Stimulated activated CD8-positive, alpha-beta memory T cell treated with anti-CD3 and anti-CD28 coated beads, Interleukin-2, amount 100 ng/mL, for 48 hours (primary cell): ENCODE data around the gene CA11.
A peak's percentile ranks its signal among the peaks of the same experiment; 100 is the strongest.
"Not testable (repeated sequence)": the region's sequence is repeated elsewhere in the genome, so short reads cannot be mapped to it uniquely, and the experiment has no call there.

Experiments used
- DNase-seq, 2 donors: peaks; one replicate each; pipeline ENCODE4 v3.0.0-alpha.2; 2020; ENCODE audit warnings: low read depth in 2 of 2

The CA11 gene

DNA sequence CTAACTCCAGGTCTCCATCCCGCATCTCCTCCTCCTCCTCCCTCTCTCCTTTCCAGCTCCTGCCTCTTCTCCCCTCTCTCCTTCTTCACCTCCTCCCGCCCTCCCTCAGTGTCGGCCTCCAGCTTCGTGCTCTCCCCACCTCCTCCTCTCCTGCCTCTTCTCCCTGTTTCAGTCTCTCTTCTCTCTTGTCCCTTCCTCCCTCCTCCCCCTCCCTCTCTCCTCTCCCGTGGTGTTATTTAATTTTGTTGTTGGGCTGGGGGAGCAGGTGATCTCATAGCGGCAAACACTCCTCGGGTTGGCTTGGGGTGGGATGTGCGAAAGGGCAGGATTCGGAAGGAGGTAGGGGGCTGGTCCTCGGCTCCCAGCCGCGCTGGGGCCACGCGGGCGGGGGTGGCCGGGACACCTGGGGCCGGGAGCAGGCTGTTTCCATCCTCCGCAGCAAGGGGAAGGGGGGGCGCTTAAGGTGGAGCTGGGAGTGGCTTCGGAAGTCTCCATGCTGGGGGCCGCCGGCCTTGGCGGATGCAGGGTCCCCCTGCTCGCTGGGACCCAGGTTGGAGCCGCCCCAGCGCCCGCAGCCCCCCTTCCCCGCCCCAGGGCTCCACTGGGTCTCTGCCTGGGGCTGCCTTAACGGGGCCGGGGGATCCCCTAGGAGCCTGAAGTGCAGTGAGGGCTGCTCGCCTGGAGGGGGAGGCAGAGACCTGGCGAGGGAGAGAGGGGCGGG is at the start of gene CA11:
TSS of gene CA11 (minus strand) at position 187 of the 721 bp plus-strand sequence. CDS start 555 bp downstream, outside the sequence.
- DNase-seq: peak; percentile 82 to 86

DNA sequence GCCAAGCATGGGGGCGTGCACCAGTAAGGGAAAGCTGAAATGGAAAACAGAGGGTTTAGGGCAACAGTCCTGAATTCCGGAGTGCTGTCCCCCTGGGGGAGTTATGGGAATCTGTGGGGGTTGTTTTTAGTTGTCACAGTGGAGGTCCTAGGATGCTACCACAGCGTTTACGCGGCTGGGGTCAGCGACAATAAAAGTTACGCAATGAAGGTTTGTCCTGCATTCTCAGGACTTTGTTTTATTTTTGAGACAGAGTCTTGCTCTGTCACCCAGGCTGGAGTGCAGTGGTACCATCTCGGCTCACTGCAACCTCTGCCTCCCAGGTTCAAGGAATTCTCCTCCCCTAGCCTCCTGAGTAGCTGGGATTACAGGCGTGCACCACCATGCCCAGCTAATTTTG is 47.6 kb upstream of the CA11 start:
- not testable (repeated sequence) for DNase-seq

DNA sequence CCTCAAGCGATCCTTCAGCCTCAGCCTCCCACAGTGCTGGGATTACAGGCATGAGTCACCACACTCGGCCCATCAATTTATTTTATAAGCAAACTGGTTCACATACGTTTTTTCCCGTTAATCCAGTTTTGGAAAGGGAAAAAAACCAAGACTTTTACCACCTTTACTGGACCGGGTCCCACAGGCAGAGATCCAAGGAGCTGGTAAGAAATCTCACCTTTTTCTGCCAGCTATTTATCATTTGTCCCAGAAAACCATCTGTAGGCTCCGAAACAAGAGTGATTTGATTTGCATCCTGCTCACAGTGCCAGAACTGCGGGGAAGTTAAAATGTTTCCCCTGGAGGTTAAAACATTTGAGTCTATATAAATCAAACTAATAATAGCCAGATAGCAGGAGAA is 43.5 kb upstream of the CA11 start:
- DNase-seq: no peak

DNA sequence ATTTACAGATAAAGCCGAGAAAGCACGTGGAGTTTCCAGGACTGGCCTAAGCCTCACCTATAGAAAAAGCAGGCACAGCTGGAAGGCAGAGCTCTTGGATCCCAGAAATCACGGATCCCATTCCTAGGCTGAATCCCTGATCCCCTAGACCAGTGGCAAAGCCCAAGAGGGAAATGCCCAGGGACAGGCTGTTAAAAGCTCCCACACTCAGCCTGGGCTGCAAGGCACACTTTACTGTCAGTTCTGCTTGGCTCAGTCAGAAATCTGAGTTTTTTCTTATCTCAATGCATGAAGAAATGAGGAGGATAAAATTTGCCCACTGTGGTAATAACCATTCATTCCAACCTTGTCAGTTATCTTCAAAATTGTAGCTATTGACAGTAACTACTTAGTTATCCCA is 41.8 kb upstream of the CA11 start:
- DNase-seq: no peak

DNA sequence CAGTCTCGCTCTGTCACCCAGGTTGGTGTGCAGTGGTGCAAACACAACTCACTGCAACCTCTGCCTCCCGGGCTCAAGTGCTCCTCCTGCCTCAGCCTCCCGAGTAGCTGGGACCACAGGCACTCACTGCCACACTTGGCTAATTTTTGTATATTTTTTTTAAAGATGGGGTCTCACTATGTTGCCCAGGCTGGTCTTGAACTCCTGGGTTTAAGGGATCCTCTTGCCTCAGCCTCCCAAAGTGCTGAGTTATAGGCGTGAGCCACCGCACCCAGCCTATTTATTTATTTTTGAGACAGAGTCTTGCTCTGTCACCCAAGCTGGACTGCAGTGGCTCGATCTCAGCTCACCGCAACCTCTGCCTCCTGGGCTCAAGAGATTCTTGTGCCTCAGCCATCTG is 40.6 kb upstream of the CA11 start:
- DNase-seq: not testable (repeated sequence)

DNA sequence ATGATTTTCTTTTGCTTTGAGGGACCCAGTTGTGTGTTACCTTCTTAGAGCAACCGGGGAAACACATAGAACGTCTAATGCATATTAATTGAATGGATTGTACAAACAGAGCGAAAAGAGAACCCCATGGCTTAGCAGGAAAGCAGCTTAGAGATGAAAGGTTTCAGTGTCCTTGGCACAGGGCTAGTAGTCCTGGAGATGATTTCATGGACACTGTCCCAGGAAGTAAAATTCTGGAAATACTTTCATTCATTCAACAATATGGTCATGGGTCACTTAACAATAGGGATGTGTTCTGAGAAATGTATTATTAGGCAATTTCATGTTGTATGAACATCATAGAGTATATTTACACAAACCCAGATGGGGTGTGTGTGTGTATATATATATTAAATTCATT is 40.1 kb upstream of the CA11 start:
- DNase-seq: no peak

DNA sequence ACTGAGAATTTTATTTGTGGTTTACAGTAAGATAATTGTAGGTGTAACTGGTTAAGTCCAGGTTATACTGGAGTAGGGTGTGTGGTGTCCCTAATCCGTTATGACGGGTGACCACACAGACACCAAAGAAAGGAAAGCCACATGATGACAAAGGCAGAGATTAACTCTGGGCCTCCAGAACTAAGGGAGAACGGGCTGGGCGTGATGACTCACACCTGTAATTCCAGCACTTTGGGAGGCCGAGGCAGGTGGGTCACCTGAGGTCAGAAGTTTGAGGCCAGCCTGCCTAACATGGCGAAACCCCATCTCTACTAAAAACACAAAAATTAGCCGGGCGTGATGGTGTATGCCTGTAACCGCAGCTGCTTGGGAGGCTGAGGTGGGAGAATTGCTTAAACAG is 39.6 kb upstream of the CA11 start:
- DNase-seq: no peak

DNA sequence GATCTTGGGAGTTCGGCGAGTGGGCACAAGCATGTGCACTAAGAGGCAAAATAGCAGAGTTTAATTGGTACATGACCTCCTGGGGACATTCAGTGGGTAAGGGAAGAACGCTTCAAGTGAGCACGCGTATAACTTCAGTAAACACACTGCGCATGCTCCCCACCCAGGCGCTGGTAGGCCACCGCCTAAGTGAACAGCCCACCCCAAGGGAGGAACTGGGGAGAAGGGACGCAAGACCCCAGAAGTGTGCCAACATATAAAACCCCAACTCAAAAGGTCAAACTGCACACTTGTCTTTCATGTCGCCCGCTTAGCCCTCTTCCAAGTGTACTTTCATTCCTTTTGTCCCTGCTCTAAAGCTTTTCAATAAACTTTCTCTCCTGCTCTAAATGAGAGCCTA is 37.4 kb upstream of the CA11 start:
- peak in 1 of 2 donors; percentile 13 for DNase-seq

DNA sequence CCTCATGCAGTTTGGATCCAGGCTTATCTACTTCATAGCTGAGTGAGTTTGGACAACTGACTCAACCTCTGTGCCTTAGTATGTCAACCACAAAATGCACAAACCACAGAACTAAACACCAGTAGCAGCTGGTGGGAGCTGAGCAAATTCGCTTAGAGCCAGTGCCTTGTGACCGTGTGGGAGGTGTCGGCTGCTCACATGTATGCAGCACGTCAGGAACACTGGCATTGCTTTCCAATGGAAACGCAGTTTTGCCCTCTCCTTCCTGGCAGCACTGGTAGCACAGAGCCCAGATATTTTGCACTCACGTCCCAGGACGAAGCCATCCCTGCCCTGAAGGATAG is 35.1 kb upstream of the CA11 start:
- DNase-seq: no peak

DNA sequence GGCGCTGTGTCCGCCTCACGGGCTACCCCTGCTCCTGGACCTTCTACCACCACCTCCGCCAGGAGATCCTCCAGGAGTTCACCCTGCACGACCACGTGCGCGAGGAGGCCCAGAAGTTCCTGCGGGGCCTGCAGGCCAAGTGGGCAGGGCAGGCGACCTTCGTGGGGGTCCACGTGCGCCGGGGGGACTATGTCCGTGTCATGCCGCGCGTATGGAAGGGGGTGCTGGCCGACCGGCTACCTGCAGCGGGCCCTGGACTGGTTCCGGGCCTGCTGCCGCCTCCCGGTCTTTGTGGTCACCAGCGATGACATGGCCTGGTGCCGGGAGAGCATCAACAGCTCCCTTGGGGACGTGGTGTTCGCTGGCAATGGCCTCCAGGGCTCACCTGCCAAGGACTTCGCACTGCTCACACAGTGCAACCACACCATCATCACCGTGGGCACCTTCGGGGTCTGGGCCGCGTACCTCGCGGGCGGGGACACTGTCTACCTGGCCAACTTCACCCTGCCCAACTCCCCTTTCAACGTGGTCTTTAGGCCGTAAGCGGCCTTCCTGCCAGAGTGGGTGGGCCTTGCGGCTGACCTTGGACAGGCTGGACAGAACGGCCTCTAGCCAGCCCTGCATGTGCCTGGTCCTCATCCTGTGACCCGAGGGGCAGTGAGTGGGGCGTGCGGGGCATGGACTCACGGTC is 34.6 kb upstream of the CA11 start:
- DNase-seq: no peak

DNA sequence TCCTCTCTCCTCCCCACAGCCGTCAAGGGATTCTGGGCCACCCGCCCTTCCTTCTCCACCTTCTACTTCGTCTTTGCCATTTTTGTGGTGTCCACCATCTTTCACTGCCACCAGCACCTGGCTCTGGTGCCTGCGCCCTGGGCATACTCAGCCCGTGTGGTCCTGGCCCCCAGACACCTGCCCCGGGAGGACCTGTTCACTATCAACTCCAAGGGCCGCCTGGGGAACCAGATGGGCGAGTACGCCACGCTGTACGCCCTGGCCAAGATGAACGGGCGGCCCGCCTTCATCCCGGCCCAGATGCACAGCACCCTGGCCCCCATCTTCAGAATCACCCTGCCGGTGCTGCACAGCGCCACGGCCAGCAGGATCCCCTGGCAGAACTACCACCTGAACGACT is 34.0 kb upstream of the CA11 start:
- not testable (repeated sequence) for DNase-seq

DNA sequence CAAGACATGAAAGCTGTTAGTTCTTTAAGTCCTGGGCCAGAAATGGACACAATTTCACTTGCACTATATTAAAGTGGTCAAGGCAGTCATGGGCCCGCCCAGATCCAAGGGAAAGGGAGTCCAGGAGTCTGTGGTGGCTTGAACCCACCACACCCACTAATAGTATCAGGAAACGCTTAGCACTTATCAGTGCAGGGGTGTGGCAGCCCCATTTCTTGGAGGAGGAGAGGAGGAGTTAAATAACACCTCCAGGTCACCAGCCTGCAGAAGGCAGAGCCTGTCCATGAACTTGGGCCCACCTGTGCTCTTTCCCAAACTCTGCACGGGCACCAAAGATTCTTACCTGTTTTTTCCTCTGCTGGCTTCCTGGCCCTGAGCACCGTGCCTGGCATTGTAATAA is 32.2 kb upstream of the CA11 start:
- no peak for DNase-seq

DNA sequence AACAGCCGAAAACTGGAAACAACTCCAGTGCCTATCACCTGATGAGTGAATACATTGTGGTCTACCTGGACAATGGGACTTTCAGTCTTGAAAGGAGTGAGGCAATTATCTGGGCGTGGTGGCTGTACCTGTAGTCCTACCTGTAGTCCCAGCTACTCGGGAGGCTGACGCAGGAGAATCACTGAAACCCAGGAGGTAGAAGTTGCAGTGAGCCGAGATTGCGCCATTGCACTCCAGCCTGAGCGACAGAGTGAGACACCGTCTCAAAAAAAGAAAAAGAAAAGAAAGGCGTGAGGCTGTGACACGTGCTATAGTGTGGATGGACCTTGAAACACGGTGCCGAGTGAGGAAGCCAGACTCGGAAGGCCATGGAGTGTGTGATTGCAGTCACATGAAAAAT is 30.9 kb upstream of the CA11 start:
- no peak for DNase-seq

DNA sequence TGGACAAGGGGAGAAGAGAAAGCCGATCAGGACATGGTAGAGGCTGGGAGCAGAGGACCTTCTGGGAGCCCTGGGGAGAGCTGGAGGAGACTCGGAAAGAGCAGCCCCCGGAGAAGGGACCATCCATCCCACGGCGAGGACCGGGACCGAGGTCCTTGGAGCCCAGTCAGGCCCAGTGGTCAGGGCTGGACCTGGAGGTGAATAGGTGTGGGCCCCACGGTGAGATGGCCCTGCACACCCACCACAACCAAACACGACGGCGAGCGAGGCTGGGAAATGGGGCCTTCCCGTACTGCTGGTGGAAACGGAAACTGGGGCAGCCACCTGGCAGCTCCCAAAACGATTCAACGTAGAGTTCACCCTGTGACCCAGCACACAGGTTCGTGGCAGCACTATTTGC is 30.5 kb upstream of the CA11 start:
- DNase-seq: no peak

DNA sequence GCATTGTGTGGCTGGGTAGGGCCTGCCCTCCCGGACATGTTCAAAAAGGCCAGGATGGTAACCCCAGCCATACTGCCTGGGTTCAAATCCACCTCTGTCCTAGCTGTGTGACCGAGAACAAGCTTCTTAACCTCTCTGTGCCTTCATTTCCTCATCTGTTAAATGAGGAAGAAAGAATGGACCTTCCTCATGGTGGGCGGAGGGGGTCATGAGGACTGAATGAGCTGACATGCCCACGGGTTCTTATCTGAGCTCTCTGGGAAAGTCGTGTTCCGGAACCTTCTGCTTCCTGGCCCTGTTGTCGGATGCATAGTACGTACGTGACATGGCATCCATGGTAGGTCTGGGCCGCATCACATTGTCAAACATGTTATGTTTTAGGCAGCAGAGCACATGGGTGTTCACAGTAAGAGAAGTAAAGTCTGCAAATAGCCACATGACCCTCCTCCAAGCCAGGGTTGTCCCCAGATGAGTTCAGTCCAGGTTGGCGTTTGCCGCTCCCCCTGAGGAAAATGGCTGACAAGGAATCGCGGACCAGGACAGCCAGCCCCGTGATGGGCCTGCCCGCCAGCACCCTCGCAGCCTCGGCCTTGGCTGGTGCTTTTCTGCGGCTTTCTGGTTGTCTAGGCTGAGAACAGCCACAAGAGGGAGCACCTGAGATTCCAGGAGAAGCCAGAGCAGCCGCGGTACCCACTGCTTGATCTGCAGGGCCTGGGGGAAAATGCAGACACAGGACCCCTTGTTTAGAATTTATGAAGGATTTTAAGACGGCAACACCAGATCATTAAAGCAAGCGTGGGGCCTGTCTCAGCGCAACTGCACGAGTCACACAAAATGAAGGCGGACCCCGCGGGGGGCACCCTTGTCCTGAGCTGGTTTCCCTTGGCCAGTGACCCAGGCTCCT is 29.2 kb upstream of the CA11 start:
- peak; percentile 52 to 68 for DNase-seq

DNA sequence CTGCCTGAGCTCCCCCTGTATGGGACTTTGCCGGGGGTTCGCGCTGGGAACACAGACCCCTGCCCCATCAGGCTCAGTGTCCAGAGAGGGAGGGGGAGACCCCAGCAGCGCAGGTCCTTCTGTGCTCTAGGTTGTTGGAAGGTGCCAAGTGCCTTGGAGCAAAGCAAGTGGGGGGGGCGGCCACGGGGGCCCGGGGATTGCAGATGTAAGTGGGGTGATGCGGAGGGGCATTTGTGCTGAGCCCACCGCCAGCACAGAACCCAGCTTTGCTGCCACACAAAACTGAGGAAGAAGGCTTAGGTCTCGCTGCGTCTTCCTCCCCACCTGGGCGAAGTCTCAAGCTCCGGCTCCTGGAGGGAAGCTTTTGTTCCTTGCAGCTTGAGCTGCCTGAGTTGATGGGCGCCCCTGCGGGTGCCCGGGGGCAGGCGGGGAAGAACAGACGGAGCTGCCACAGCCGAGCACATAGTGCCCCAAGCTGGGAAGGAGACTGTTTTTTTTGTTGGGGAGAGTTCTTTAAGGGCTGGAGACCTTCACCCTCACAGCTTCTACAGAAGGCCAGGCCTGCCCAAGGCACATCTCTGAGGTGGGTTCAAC is 28.3 kb upstream of the CA11 start:
- DNase-seq: no peak

DNA sequence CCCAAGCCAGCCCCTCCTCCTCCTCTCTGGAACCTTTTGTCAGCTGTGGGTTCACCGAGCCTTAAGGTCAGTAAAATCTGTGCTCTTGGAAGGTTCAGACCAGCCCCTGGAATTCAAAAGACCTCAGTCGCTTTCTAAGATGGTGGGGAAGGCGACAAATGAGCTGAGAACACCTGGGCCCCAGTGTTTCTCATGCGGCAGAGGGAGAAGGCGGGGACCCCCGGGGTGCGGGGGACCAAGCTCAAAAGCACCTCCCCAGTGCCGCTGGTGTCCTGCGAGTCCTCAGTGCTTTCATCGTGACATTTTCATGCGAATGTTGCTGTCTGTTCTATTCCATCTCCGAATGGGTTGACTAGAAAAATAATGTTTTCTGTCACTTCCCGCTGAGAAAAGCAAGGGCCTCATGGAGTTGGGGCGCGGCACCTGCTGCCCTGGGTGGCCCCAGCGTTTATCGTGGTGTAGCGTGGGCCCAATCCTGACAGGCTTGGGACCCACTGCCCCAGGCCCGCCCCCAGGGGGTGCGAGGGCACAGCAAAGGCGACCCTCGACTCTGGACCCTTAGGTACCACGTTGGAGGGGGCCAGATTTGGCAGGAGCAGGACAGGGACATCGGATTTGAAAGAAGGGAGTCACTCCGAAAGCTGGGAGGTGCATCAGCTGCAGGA is 27.6 kb upstream of the CA11 start:
- DNase-seq: no peak

DNA sequence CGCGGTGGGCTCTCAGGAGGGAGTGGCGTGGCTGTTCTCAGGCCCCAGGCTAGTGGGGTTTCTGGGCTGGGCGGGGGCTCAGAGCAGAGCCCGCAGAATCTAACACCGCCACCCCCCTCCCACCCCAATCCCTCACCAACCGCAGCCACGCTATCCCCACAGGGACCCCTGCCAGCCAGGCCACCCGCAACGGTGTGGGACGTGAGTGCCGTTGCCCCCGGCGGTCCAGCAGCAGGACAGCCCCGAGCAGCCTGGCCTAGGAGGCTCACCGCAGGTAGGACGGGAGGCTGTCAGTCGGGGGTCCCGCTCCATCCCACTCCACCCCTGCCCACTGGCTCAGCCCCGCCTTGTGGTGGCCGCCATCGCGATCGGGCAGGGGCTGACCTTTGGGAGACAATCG is 27.0 kb upstream of the CA11 start, which contains the start of gene NTN5:
TSS of gene NTN5 (minus strand) at position 24 of the 400 bp plus-strand sequence. CDS start 2,031 bp downstream, outside the sequence.
- DNase-seq: no peak

DNA sequence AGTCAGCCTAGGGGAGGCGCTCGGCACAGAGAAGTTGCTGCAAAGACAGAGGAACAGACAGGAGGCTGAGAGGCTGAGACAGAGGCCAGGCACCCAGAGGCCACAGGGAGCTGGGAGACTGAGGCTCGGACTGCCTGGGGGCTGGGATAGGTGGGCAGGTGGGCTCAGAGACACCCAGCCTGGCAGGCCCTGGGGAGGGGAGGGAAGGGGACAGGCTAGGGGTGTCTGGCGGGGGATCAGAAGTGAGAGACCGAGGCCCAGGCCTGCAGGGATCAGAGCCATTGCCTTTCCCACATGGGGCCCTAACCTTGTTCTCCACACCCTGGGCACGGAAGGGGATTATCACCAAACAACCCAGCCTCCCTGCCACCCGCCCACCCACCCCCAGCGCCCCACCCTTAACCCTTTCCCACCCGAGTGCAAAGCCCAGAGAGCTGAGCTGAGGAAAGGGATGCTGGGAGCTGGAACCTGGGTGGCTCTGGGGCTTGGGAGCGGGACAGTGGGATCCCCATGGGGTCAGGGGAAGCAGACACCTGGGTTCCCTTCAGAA is 25.5 kb upstream of the CA11 start:
- DNase-seq: no peak

DNA sequence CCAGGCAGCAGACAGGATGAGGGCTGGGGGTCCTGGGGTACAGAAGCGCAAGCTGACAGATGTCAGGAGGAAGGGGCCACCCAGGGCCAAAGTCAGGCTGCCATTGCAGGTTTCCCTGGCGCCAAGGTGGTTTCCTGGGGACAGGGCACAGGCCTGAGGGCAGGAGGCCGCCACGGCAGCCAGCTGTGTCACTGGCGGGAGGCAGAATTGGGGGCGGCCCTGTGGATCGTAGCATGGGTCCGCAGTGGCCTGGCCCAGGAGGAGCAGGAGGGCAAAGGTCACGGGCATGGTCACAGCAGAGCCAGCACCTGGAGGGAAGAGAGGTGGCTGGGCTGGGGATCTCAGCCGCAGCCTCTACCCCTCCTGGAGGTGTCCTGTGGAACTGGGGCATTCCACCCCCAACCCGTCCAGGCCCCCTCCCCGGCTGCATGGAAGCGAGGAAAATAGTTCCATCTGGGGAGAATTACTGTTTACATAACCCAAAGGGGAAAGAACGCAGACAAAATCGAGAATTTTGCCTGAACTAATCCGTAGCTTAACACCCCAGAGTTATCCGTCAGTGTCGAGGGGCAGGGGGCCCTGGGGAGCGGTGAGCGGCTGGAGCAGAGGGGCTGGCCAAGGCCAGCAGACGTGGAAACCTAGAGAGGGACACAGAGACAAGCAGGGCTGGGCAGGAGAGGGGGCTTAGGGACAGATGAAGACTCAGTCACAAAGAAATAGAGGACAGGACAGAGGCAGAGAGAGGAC is 24.9 kb upstream of the CA11 start:
- no peak for DNase-seq
